ENCODE measurements around the gene MMP11.
A peak's percentile ranks its signal among the peaks of the same experiment; 100 is the strongest.

The MMP11 gene

DNA sequence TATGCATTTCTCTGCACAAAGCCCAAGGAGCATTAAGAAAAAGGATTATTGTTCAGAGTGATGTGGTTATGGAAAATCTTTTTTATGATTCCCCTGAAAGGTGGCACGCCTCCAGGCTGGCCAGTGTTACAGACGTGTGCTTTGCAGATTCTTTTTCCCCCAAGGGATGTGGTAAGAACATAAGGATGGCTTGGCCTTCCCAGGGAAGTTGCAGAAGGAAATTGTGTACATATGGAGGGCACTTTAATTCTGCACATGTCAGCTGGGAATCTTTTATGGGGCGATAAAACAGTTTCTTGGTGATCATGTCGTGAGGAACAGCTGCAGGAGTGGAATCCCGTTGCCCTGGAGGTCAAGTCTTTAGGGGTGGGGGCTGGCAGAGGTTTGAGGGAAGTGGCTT lies 23.8 kb downstream of the MMP11 start:
- no peaks in the 10 kb centered on the region for H3K9me3 Mint-ChIP-seq
- H3K4me1 Mint-ChIP-seq = peaks cover 8% of the 10 kb centered on the region
- no peak for ATAC-seq
- DNase-seq = no peak
- H3K27me3 Mint-ChIP-seq = no peaks in the 10 kb centered on the region
- H3K4me3 Mint-ChIP-seq = no peak overlapping the region
- H3K36me3 Mint-ChIP-seq (ENCODE audit: low read depth) = peaks cover 36% of the 10 kb centered on the region
- no peak overlapping the region for H3K27ac Mint-ChIP-seq

DNA sequence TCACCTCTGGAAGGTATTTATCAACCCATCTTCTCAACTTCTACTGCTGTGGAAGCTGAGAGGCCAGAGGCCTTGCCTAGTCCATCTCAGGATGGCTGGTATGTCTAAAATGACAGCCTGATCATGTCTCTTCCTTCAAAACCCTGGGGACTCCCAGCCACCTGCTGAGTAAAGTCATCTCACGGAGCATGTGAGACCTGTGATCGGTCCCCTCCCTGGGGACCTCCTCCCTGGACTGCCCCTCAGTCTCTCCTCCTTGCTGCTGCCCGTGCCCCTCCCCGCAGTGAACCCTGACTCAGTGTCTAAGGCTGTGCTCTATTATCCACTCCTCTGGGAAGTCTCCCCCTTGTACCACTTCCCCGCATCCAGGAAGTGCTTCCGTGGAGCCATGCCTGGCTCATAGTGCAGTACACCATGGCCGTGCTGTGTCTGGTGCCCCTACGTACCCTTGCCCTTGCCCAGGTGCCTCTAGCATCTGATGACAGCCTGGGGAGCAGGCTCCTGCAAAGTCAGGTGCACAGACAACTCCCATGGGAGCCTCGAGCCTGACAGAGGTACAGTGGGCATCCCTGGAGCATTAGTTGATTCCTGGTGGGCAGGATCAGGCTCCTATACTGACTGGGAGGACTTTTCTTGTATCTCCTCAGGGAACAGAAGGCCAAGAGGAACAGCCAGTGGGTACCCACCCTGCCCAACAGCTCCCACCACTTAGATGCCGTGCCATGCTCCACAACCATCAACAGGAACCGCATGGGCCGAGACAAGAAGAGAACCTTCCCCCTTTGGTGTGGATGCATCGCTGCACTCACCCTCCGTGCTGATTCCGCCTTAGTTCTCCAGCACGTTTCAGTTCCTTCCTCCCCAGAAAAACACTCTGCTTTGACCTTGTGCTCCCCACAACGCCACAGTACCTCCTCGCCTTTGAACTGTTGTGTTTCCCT lies 27.9 kb downstream of the MMP11 start:
- Mint-ChIP-seq H3K36me3 (ENCODE audit: low read depth) (peaks cover 48% of the 10 kb centered on the region), H3K4me3 (no peak overlapping the region), H3K27me3 (no peaks in the 10 kb centered on the region), H3K27ac (peak overlapping the region; percentile 25), H3K9me3 (no peaks in the 10 kb centered on the region), H3K4me1 (peaks cover 7% of the 10 kb centered on the region)
- ATAC-seq (peak; percentile 48), DNase-seq (peak; percentile 12)

DNA sequence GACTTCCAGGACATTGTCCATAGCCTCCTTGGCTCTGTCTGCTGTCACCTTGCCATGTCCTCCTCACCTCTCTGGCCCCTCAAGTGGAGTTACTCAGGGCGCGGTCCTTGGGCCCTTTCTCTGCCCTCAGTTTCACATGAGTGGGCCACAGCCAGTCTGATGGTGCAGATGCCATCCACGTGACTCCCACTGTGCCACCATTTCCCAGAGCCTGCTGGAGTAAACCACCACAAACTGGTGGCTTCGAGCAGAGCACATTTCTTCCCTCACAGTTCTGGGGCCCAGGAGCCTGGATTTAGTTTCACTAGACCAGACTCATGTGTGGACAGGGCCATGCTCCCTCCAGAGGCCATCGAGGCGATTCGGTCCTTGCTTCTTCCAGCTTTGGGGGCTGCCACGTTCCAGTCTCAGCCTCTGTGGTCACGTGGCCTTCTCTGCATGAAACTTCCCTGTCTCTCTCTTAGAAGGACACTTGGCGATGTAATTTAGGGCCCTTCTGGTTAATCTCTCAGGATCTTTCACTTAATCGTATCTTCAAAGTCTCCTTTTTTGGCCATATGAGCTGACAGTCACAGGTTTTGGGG lies 28.7 kb downstream of the MMP11 start:
- Mint-ChIP-seq H3K4me3 (no peak overlapping the region), H3K36me3 (ENCODE audit: low read depth) (peaks cover 51% of the 10 kb centered on the region), H3K4me1 (peaks cover 7% of the 10 kb centered on the region), H3K9me3 (no peaks in the 10 kb centered on the region), H3K27ac (peak overlapping the region; percentile 25), H3K27me3 (no peaks in the 10 kb centered on the region)
- no peak for ATAC-seq
- no peak for DNase-seq

DNA sequence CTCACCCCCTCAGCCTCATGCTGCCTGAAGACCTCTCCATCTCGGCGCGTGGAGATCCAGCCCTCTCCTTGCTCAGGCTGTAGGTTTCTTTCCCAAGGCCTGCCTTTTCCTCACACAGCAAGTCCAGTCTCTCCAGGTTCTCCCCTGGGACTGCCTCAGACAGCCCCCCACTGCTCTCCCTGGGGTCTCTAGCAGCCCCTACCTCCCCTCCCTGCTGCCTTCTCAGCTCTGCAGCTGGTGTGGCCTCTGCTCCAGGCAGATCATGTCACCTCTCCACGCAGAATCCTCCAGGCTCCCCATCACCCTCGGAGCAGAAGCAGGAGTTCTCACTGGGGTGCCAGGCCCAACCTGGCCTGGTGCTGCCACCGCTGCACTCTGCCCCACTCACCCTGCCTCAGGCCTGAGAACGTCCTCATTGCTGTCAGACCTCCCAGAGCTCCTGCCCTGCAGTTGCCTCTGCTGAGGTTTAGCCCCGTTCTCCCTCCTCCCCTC lies 29.3 kb downstream of the MMP11 start:
- DNase-seq (no peak), ATAC-seq (no peak)
- no peaks in the 10 kb centered on the region for H3K27me3 Mint-ChIP-seq
- no peaks in the 10 kb centered on the region for H3K9me3 Mint-ChIP-seq
- H3K27ac Mint-ChIP-seq = no peak overlapping the region
- peaks cover 7% of the 10 kb centered on the region for H3K4me1 Mint-ChIP-seq
- H3K36me3 Mint-ChIP-seq (ENCODE audit: low read depth) = peaks cover 50% of the 10 kb centered on the region
- no peak overlapping the region for H3K4me3 Mint-ChIP-seq

DNA sequence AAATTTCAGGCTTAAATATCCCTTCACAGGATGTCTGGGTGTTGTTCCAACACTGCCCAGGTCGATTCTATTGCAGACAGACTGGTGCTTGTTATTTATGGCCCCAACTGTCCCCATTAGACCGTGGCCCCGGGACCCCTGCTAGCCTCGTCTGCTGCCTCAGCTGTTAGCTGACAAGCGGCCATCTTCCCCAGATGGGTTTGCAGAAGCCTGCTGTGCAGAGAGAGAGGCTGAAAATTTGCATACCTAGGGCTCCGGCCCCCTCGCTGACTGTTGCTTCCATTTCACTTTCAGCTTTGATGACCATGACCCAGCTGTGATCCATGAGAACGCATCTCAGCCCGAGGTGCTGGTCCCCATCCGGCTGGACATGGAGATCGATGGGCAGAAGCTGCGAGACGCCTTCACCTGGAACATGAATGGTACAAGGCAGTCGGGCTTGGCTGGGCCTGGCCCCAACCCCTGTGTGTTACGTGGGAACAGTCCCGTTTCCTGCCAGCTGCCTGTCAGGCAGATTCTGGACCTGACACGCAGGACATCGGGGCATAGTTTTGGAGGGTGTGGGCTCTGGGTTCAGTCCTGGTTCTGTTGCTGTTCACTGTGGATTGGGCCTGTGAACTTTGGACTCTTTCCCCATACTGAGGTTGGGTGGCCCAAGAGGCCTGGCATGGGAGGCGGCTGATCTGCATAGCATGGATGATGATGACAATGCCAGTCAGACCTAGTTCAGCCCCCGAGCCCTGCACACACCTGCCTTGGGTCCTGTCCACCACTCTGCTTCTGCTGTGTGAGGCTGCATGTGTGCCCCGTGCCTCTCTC lies 30.6 kb downstream of the MMP11 start:
- no peak for DNase-seq
- H3K27ac Mint-ChIP-seq = no peak overlapping the region
- H3K9me3 Mint-ChIP-seq = no peaks in the 10 kb centered on the region
- peaks cover 7% of the 10 kb centered on the region for H3K4me1 Mint-ChIP-seq
- ATAC-seq = no peak
- H3K27me3 Mint-ChIP-seq = no peaks in the 10 kb centered on the region
- peaks cover 51% of the 10 kb centered on the region for H3K36me3 Mint-ChIP-seq (ENCODE audit: low read depth)
- no peak overlapping the region for H3K4me3 Mint-ChIP-seq

DNA sequence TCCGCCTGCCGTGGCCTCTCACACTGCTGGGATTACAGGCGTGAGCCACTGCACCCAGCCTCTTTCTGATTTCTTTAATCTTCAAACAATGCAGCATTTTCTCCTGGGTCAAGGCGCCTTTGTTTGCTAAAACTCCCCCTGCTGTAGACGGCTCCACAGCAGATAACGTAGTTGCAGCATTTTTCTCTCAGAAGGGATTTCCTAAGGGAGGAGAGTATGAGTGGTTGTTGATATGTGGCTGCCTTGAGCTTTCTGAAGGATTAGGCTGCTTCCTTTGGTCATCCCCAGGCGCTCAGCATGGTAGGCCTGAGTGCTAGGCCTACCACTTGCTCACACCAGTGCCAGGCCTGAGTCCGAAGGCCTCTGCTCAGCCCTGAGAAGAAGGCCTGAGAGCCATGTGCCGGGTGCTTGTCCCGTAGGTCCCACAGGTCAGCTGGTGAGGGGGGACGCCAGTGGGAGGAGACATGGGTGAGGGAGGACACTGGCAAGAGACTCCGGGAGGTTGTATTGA lies 32.2 kb downstream of the MMP11 start:
- no peak for DNase-seq
- Mint-ChIP-seq H3K4me3 (no peak overlapping the region), H3K36me3 (ENCODE audit: low read depth) (peaks cover 47% of the 10 kb centered on the region), H3K27ac (peak overlapping the region; percentile 22), H3K4me1 (peaks cover 4% of the 10 kb centered on the region), H3K27me3 (no peaks in the 10 kb centered on the region), H3K9me3 (no peaks in the 10 kb centered on the region)
- ATAC-seq = no peak

DNA sequence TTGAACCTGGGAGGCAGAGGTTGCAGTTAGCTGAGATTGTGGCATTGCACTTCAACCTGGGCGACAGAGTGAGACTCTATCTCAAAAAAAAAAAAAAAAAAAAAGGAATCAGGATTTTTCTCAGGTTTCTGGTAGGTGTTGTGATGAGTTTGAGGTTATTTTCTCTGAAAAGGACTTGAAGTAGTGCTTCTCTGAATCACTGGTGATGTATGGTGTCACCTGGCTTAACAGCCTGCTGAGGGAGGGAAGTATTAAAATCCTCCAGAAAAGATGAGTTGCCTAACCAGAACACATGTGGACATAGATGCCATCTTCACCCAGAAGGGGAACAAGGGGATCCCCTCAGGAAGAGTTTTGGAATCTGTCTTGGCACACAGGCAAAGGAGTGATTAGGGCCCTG lies 34.2 kb downstream of the MMP11 start:
- Mint-ChIP-seq H3K27ac (no peak overlapping the region), H3K4me1 (no peaks in the 10 kb centered on the region), H3K27me3 (no peaks in the 10 kb centered on the region), H3K4me3 (no peak overlapping the region), H3K36me3 (ENCODE audit: low read depth) (peaks cover 45% of the 10 kb centered on the region), H3K9me3 (no peaks in the 10 kb centered on the region)
- ATAC-seq (no peak), DNase-seq (no peak)

DNA sequence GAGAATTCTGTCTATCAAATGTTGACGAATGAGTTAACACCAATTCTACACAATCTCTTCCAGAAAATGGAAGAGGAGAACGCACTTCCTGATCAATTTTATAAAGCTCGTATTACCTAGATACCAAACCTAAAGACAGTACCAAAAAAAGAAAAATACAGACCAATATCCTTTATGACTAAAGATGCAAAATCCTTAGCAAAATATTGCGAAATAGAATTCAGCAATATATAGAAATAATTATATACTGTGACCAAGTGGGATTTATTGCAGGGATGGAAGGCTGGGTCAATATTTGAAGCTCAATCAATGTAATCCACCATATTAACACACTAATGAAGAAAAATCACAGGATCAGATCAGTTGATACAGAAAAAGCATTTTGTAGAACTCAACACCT lies 39.7 kb downstream of the MMP11 start:
- peaks cover under 1% of the 10 kb centered on the region for H3K4me1 Mint-ChIP-seq
- ATAC-seq = no peak
- H3K27me3 Mint-ChIP-seq = no peaks in the 10 kb centered on the region
- peaks cover 22% of the 10 kb centered on the region for H3K36me3 Mint-ChIP-seq (ENCODE audit: low read depth)
- no peak for DNase-seq
- H3K27ac Mint-ChIP-seq = no peak overlapping the region
- H3K9me3 Mint-ChIP-seq = no peaks in the 10 kb centered on the region
- no peak overlapping the region for H3K4me3 Mint-ChIP-seq

DNA sequence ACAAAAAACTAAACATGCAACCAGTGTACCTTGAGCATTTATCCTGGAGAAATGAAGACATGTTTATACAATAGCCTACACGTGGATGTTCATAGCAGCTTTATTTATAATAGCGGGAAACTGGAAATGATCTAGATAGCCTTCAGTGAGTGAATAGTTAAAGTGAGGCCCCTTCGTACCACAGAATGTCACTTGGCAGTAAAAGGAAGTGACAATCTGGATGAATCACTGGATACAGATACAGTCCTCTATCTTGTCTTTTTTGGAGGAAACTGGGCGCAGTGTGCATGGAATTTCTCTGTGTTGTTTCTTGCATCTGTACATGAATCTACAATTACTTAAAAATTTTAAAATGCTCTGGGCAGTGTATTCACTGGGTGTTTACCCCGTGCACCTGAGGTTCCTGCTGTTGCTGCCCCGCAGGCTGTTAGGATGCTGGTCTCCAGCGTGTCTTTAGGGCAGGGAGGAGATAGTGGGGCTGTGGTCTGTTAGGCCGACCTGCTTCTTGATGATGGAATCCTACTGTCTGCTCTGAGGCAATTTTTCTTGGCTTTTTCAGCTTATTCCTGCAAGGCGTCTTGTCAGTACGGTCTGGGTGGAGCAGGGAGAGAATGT lies 43.0 kb downstream of the MMP11 start:
- H3K4me1 Mint-ChIP-seq = peaks cover 10% of the 10 kb centered on the region
- no peaks in the 10 kb centered on the region for H3K27me3 Mint-ChIP-seq
- H3K27ac Mint-ChIP-seq = no peak overlapping the region
- no peak overlapping the region for H3K4me3 Mint-ChIP-seq
- DNase-seq (no peak), ATAC-seq (no peak)
- no peaks in the 10 kb centered on the region for H3K9me3 Mint-ChIP-seq
- peaks cover 31% of the 10 kb centered on the region for H3K36me3 Mint-ChIP-seq (ENCODE audit: low read depth)

DNA sequence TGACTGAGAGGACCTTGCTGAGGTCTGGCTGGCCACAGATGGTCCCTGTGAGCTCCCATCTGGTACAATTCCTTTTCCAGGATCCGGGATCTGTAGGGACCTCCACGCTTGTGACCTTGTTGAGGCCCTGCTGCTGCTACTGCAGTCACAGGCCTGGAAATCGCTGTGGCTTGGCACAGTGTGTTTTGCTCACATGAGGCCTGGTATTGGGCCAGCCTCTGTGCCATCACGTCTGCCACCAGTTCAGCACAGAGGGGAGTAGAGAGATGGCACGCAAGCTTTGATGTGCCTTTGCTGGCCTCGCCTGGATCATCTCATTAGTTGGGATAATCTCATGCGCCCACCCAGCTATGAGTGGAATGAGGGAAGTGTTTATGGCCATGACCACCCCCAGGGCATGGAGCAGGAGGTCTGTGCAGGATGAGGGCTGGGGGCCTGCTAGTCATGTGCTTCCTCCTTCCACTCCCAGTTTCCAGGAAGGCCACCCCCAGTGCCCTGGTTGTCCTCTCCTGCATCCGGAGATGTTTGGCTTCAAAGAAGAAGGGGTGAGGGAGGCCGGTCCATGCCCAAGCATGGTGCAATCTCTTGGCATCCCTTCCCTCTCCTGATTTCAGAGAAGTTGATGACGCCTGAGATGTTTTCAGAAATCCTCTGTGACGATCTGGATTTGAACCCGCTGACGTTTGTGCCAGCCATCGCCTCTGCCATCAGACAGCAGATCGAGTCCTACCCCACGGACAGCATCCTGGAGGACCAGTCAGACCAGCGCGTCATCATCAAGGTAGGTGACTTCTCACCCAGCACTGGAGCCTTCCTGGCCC lies 43.7 kb downstream of the MMP11 start:
- ATAC-seq = no peak
- peaks cover 11% of the 10 kb centered on the region for H3K4me1 Mint-ChIP-seq
- DNase-seq = no peak
- no peaks in the 10 kb centered on the region for H3K9me3 Mint-ChIP-seq
- H3K27me3 Mint-ChIP-seq = no peaks in the 10 kb centered on the region
- no peak overlapping the region for H3K4me3 Mint-ChIP-seq
- no peak overlapping the region for H3K27ac Mint-ChIP-seq
- peaks cover 33% of the 10 kb centered on the region for H3K36me3 Mint-ChIP-seq (ENCODE audit: low read depth)

DNA sequence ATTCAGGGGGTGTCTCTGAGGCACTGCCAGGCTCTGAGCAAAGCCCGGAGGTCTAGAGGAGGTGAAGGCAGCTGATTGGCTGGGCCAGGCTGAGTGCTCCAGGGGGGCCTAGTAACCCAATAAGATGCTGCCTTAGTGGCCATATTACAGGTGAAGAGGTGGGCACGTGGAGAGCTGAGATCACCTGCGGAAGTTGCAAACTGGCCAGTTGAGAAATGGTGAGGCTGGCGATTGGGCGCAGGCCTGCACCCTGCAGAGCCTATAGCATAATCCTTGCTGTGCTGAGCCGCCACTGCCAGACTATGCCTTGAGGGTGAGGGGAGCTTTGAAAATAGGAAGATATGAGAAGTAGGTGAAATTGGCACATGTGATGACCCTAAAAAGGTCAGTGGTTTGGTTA lies 44.5 kb downstream of the MMP11 start:
- peaks cover 11% of the 10 kb centered on the region for H3K4me1 Mint-ChIP-seq
- H3K27me3 Mint-ChIP-seq = no peaks in the 10 kb centered on the region
- peaks cover 29% of the 10 kb centered on the region for H3K36me3 Mint-ChIP-seq (ENCODE audit: low read depth)
- no peak for DNase-seq
- ATAC-seq = no peak
- H3K4me3 Mint-ChIP-seq = no peak overlapping the region
- no peaks in the 10 kb centered on the region for H3K9me3 Mint-ChIP-seq
- H3K27ac Mint-ChIP-seq = no peak overlapping the region

DNA sequence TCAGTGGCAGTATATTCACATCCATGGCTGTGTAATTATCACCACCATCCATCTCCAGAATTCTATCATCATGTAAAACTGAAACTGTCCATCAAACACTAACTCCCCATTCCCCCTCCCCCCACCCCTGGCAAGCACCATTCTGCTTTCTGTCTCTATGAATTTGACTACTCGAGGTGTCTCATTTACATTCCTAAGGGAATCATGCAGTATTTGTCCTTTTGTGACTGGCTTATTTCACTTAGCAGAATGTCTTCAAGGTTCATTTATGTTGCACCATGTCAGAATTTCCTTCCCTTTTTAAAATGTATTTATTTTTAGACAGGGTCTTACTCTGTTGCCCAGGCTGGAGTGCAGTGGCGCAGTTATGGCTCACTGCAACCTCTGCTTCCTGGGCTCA lies 45.9 kb downstream of the MMP11 start:
- Mint-ChIP-seq H3K4me1 (peaks cover 11% of the 10 kb centered on the region), H3K27ac (no peak overlapping the region)
- ATAC-seq = no peak

DNA sequence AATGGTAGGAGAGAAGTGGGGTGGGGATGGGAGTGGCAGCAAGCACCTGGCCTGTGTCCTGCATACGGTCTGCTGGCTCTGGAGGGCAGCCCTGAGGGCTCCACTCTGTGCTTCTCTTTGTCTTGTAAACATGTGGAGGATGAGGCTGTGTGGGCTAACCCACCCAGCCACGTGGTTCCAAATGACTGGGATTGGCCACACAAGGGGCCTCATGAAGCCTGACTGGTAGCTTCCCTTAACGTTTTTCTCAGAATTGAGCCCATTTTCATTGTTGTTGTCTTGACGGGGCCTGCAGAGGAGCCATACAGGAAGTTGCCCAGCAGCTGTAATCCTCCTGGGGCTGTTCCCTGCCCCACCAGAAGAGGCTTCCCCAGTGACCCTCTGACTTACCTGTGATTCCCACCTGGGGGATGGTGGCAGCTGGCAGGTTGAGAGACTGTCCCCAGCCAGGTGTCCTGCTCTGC lies 48.1 kb downstream of the MMP11 start:
- ATAC-seq (peak; percentile 55), DNase-seq (no peak)
- Mint-ChIP-seq H3K4me1 (peaks cover 11% of the 10 kb centered on the region), H3K4me3 (no peak overlapping the region), H3K36me3 (ENCODE audit: low read depth) (peaks cover 39% of the 10 kb centered on the region), H3K27ac (peak overlapping the region; percentile 26), H3K9me3 (no peaks in the 10 kb centered on the region), H3K27me3 (no peaks in the 10 kb centered on the region)

More for the DNA sequence above, 45.9 kb downstream of the MMP11 start:
- H3K9me3 Mint-ChIP-seq = no peaks in the 10 kb centered on the region
- no peak overlapping the region for H3K4me3 Mint-ChIP-seq
- no peak for DNase-seq
- no peaks in the 10 kb centered on the region for H3K27me3 Mint-ChIP-seq
- H3K36me3 Mint-ChIP-seq (ENCODE audit: low read depth) = peaks cover 35% of the 10 kb centered on the region

Measured in activated naive CD8-positive, alpha-beta T cell treated with anti-CD3 and anti-CD28 coated beads, Interleukin-2, amount 50 U/mL, for 24 hours (primary cell).